GM18519 (cell line): Measurements from ENCODE around the gene SUN5.

Experiments used
- ATAC-seq: cut with Tn5 transposase; IDR thresholded peaks from one replicate; pipeline ENCODE4 v1.9.1; 2021; ENCODE audit warnings: mild to moderate bottlenecking, moderate library complexity; ENCODE audit not compliant: unreplicated experiment, low FRiP score

SUN5 gene

DNA sequence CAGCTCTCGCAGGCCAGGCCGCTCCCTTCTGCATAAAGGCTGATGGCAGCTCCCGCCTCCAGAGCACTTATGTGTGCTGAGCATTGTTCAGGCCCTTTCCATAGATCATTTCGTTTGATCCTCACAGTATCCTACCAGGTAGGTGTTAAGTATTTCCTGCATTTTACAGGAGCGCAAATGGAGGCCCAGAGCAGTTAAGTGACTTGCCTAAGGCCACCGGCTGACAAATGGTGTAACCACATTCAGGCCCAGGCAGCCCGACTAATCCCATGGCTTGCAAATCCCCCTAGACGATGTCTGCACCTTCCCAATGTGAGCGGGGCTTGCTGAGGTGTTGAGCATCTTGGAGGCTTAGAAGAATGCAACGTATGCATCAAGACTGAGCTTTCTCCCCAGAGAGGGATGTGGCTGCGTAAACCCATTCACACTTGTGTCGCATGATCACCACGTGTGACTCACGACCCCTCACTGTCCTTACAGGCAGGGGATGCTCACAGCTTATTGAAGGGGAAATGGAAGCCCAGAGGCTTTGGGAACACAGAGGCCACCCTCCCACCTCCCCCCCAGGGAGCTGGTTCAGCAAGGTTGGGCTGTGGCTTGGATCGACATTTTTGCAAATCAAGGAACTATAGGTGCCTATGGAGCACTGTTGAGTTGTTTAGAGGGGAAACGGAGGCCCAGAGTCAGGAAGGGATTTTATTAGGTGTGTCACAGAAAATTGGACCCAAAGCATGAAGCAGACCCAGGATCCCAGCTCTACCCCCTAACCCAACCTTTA lies 10.3 kb upstream of the SUN5 start:
- ATAC-seq = no peak

DNA sequence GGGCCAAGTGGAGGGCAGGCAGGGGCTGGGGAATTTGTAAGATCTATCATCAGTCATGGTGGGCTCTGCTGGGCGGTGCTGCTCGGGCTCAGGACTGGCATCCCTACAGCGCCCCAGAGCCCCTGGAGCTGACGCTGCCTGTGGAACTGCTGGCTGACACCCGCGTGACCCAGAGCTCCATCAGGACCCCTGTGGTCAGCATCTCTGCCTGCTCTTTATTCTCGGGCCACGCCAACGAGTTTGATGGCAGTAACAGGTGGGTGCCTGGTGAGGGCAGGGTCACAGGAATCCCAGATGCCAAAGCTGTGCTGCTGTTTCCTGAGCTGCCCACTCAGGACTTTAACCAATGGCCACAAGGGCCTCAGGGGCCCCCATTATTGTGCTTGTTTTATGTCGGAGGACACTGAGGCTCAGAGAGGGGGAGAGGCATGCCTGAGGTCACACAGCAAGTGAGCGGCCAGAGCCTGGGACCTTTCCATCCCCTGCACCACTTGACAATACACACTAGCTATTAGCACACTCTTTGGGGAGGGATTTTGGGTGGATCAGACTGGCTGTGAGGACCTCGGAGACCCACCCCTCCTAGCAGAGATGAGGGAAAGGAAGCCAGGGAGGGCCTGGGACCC lies 9.6 kb upstream of the SUN5 start:
- no peak for ATAC-seq

DNA sequence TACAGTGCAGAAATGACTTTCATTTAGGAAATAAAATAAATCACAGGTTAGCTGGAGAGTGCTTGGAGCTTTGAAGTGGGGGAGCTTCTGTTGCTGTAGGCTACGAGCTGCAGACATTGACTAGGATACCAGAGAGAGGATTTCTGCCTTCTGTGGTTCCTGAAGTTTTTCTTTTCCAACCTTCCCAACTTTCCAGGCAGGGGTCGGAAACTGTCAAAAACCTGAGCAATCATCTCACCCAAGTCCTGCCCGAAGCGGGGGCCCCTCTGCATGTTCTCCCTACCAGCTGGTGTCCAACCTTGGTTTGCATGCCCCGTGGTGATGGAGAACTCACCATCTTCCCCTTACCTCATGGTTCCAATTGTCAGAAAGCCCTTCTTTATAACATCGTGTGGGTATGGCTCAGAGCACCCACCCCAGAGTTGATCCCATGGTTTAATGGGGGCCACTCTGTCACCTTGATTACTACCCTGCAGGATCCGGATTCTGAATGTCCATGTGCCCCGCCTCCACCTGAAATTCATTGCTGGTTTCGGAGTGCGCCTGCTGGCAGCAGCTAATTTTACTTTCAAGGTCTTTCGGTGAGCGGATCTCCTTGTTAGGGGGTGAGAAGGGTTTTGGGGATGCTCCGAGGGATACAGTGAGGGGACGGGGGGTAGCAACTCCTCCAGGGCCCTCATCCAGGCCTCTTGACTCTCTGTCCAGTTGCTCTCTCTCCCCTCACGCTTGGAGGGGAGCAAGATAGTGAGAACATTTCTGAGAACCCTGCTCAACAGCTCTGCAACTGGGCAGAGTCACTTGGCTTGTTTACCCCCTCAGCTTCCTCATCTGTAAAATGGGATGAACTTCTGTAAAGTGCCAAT lies 8.3 kb upstream of the SUN5 start:
- no peak for ATAC-seq

- ATAC-seq = no peak
Observed at GRCh38 chr20:33010674-33011449, 6.6 kb upstream of the SUN5 start.

GRCh38 chr20:33010133-33010504 lies 5.9 kb upstream of the SUN5 start:
- no peak for ATAC-seq

DNA sequence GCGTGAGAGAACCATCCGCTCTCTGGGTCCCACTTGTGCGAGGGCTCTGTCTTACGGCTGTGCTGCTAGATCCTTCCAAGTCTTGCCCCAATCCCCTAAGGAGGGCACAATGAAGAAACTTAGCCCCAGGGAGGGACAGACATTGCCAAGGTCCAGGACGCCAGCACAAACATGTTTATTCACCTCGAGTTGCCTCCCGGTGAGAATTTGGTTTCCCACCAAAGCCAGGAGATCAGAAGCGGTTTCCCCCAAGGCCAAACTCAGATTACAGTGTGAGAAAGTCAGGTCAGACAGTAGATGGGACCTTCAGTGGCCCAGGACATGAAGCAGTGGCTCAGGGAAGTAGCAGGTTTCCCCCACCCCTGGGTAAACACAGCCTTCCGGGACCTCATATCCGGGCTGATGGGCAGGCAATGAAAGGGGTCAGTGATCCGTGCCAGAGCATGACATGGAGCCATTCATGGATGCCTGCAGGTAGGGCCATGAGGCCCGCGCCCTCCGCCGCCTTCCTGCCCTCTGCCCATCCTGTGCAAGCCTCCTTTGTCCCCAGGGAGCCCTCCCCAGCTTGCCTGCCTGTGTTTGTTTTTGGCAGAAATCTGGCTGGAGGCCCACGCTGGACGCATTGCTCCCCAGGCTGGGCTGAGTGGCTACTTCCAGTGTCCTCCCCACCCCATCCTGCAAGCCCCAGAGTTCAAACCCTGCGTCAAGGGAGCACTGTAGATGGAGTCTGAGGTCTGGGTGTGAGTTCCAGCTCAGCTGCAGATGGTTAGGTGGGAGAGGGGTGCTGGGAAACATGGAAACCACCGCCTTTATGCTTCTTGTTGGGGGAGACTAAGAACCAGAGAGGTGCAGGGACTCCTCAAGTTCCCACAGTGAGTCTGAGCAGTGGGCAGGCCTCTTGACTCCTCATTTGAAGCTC lies 5.2 kb upstream of the SUN5 start:
- ATAC-seq = no peak

DNA sequence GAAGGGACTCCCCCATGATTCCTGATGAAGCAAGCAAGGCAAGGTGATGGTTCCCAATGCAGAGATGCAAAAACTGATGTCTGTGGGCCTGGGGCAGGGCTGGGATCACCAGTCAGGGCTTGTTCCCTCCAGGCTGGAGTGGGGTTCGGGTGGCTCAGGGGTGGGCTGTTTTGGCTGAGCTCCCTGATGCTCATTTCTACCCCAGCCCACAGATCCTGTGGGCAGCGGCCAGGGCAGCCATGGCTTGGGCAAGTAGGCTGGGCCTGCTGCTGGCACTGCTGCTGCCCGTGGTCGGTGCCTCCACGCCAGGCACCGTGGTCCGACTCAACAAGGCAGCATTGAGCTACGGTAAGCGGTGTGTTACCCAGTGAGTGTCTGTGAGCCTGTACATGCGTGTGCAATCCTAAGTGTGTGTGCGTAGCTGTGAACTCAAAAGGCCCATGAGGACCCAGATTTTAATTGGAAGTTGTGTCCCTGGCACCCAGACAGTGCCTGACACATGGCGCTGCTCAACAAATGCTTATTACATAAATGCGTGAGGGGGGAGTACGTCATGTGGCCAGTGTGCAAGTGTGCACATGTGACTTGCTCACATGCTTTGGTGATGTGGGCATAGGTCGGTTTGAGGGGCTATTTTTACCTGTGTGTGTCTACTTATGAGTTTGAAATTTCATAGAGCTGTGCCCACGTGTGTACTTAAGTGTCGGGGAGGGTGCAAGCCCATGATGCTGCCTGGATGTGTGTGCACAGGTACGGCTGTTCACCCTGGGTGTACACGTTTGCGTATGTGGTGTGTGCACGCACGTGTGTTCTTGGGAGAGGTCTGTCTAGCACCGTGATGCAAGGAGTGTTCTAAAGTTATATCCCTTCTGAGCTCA lies 4.3 kb upstream of the SUN5 start:
- ATAC-seq = no peak

DNA sequence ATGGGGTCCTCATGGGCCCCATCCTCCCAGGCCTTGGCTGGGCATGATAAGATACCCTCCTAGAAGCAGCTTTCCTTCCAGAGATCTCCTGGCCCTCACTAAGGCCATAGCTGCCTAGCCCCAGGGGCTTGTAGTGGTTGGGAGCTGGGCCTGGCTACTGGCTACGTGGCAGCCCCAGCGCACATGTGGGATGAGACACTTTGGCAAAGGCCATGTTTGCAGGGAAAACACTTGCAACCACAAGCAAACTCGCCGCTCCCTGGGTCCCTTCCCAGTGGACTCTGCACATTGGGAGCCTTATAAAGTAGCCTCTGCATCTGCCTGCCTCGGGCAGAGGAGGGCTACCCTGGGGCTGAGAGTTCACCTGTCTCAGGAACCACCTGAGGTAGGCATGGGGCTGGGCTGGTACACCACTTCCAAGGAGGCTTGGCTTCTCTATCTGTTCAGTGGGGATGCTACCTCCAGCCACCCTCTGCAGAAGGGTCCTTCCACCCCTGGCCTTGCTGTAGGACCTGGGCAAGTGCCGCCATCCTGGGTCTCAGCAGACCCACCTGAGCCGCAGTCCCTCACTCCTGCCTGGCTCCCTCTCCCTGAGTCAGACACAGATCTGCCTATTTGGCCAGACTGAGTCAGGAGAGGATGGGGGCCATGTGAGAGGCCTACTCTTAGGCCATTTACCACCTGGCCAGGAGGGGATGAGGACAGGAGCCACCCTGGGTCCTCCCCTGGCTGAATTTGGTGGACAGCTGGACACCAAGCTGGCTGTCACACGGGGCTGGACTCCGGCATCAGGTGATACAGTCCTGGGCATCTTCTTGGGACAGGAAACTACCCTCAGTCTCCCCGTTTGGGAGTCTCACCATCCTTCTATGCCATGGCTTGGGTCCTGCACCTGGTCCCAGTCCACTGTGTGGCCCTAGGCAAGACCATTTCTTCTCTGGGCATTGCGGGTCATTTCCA lies 3.4 kb upstream of the SUN5 start, which contains the start of gene BPIFB2:
BPIFB2 (plus strand) TSS at position 329 of the 960 bp plus-strand sequence. CDS start 871 bp downstream, outside the sequence.
- no peak for ATAC-seq

DNA sequence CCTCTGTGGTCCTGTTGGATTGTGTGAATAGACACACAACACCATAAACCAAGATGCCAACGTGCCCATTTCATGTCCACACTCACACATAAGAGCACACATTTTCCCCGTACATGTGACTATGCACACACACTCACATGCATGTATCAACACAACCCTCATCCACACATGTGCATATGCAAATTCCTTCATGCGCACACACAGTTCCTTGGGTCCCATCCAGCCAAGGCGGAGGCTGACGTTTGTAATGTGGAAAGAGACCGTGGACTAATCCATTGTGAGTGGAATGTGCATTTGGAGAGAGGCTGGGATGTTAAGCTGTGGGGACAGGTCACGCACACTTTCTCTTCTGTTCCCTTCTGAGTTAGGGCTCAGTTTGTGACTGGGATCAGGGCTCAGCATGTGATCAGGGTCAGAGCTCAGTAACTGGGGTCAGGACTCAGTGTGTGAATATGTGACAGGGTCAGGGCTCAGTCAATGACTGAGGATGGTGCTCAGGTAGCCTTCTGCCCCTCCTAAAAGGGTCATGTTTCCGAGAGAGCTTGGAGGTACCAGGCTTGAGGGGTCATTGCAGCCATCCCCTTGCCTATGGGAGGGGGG lies 2.6 kb upstream of the SUN5 start:
- no peak for ATAC-seq

DNA sequence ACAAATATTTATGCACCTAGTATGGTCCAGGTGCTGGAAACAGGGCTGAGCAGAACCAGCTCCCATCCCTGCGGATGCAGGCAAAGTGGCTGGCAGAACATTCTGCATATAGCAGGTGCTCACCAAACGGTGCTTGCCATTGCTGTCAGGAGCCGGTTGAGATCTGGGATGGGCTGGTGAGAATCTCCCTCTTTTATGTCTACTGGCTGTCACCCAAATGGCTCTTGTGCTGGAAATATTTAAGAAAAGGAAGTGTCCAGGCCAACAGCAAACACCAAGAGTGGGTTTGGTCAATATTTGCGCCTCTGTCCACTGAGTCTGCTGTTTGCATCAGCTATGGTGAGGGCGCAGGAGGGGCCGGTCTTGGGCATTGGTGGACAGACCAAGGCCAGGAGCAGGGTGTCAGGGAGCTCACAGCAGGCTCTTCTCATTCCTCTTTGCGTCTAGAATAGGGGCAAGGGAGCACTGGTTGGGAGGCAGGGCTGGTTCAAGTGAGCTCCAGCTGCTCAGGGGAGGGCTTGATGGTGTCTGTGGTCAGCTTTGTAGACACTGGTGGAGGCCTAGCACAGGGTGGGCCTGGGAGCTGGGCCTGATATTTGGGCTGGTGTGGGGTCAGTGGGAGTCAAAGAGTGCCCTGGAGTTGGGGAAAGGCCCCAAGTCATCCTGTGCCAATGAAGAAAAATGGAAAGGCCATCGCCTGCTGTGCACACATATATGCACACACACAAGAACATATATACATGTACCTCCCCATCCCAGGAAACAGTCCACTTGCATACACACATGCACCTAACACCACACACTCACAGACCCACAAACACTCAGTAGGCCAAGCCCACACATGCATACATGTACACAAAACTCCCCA lies 1.9 kb upstream of the SUN5 start:
- ATAC-seq = no peak

- no peak for ATAC-seq
Observed at GRCh38 chr20:33005132-33005566, 916 bp upstream of the SUN5 start.

- no peak for ATAC-seq
Observed at GRCh38 chr20:33002087-33002808, 2.0 kb downstream of the SUN5 start.

DNA sequence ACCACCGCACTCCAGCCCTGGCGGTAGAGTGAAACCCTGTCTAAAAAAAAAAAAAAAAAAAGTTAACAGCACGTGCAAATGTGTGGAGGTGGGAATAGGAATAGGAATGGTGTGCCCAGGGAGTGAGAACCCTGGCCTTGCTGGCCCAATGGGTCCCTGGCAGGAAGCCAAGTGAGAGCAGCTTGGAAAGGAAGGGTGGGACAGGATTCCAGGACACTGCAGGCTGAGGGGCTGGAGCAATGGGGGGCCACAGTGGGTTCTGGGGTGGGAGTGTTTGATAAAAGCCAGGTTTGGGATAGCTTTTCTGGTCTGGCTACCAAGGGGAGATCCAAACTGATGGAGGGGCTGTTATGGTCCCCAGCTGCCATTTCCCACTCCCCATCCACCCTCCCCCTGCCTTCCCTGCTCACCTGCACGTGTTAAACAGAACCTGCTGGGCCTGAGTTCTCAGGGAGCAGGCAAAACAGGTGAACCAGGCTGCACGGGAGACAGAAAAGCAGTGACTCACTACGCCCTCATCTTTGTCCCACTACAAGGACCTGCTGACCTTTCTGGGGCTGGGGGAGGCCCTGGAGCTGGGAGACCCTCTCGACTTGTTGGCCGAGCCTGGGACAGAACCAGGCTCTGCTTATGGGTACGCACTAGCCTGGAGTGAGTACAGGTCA lies 3.3 kb downstream of the SUN5 start:
- no peak for ATAC-seq

DNA sequence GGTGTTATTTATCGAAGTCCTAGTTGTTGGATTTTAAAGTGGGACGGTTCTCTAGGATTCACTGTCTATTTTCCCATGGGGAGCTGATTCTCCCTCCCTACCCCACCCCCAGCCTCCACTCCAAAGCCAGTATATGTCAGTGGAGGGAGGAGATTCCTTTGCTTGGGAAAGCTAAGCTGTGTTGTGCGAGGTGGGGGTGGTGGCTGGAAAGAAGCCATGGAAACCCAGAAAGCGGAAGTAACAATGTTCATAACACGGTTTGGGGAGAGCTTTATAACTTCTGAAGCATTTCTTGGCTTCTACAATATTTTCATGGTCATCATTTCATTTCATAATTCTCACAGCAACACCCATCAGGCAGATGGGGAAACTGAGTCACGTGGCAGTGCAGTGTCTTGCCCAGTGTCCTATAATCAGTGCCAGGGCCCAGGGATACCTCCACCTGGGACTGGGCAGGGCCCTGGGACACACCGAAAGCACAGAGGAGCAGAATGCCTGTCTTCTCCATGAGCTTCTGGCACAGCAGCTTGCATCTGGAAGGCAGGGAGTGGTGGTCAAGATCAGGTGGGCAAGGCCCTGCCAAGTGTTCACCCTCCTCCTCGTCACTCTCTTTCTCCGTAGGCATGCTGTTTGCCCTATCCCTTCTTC lies 4.5 kb downstream of the SUN5 start:
- no peak for ATAC-seq
